ENCODE data around the gene MBD3L5.

Gene MBD3L5

DNA sequence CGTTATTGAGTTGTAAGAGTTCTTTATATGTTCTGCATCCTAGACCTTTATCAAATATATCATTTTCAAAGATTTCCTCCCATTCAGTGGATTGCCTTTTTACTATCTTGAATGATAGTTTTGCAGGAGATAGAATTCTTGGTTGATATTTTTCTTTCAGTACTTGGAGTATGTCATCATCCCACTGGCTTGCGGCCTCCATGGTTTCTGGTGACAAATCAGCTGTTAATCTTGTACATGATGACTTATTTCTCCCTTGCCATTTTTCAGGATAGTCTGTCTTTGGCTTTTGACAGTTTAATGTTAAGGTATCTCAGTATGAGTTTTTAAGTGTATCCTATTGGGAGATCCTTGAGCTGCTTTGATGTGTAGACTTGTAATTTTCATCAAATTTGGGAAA, 47.6 kb downstream of the MBD3L5 start:
- H3K4me3 Mint-ChIP-seq, result no peak overlapping the region

More for the DNA sequence above, 47.6 kb downstream of the MBD3L5 start:
- peaks cover 6% of the 10 kb centered on the region for H3K4me1 Mint-ChIP-seq
- ATAC-seq (replicated peaks; ENCODE audit: extremely low read depth, poor library complexity, severe bottlenecking), result no peak
- H3K27ac Mint-ChIP-seq (ENCODE audit: low read depth), result no peak overlapping the region
- H3K9me3 Mint-ChIP-seq, result peaks cover 13% of the 10 kb centered on the region
- H3K36me3 Mint-ChIP-seq (ENCODE audit: insufficient read depth), result peaks cover 96% of the 10 kb centered on the region
- H3K27me3 Mint-ChIP-seq, result no peaks in the 10 kb centered on the region
- no peak for DNase-seq (ENCODE audit: low spot score in 2 of 2)

All from central memory CD8-positive, alpha-beta T cell (primary cell).